Fibroblast of lung (primary cell): ENCODE data around the gene B2M. TPM values are rescaled to one million over a fixed set of nuclear protein-coding genes. Genes with fewer than 3 reads are reported as not detected.

ENCODE experiments used
- DNase-seq, 2 donors: peaks; one replicate each; pipeline versions ENCODE4 v3.0.0 to v3.0.0-alpha.2; 2010; ENCODE audit warnings: low read depth in 2 of 2
- H2AFZ ChIP-seq: 2 replicates; pipeline ENCODE4 v1.5.1; 2012; ENCODE audit warnings: low read length, control low read depth, inconsistent platforms
- H3K27ac ChIP-seq: 2 replicates; pipeline ENCODE4 v1.5.1; 2011; ENCODE audit warnings: low read length, control low read depth; ENCODE audit not compliant: insufficient read depth
- H3K27me3 ChIP-seq: 2 replicates; pipeline ENCODE4 v1.5.1; 2011; ENCODE audit warnings: mild to moderate bottlenecking, low read length; ENCODE audit not compliant: control insufficient read depth, insufficient read depth
- H3K36me3 ChIP-seq: 2 replicates; pipeline ENCODE4 v1.5.1; 2011; ENCODE audit warnings: low read length; ENCODE audit not compliant: control insufficient read depth, insufficient read depth
- H3K4me1 ChIP-seq: 2 replicates; pipeline ENCODE4 v1.5.1; 2011; ENCODE audit warnings: low read length; ENCODE audit not compliant: control insufficient read depth, insufficient read depth; ENCODE audit errors: extremely low read depth
- H3K4me2 ChIP-seq: 2 replicates; pipeline ENCODE4 v1.5.1; 2011; ENCODE audit warnings: low read length, control low read depth; ENCODE audit not compliant: insufficient read depth; ENCODE audit errors: extremely low read depth
- H3K4me3 ChIP-seq, 4 experiments: fragments of 200-600 bp in 1 of 4; sonication (generic) in 1 of 4; replicated peaks in 1 of 4; 2 replicates each; pipeline ENCODE4 v1.5.1; 2011 to 2016; ENCODE audit warnings: low read length in 4 of 4, low read depth in 3 of 4, mild to moderate bottlenecking in 3 of 4, control low read depth in 2 of 4, inconsistent platforms in 1 of 4, mixed read lengths in 1 of 4; ENCODE audit not compliant: insufficient read depth in 1 of 4; ENCODE audit errors: control extremely low read depth in 1 of 4
- H3K79me2 ChIP-seq: 2 replicates; pipeline ENCODE4 v1.5.1; 2012; ENCODE audit warnings: mild to moderate bottlenecking, low read length, inconsistent platforms; ENCODE audit not compliant: control insufficient read depth, insufficient read depth
- H3K9ac ChIP-seq: 2 replicates; pipeline ENCODE4 v1.5.1; 2011; ENCODE audit warnings: mild to moderate bottlenecking, low read length, control low read depth; ENCODE audit not compliant: insufficient read depth
- H3K9me3 ChIP-seq: 2 replicates; pipeline ENCODE4 v1.5.1; 2012; ENCODE audit warnings: low read depth, low read length; ENCODE audit not compliant: control insufficient read depth, insufficient read depth
- H4K20me1 ChIP-seq: 2 replicates; pipeline ENCODE4 v1.5.1; 2011; ENCODE audit warnings: low read length; ENCODE audit not compliant: control insufficient read depth, insufficient read depth; ENCODE audit errors: extremely low read depth
- EZH2 ChIP-seq: IDR thresholded peaks from 2 replicates; pipeline ENCODE4 v1.5.1; 2012; ENCODE audit warnings: low read length, control low read depth, mild to moderate bottlenecking; ENCODE audit errors: missing control alignments
- polyA plus RNA-seq, 2 donors: library from polyadenylated mRNA; depleted of rRNA in 1 of 2; stranded (reverse) in 1 of 2; unstranded in 1 of 2; fragments of >200 nt; gene quantifications; 2 replicates each; pipeline ENCODE4 v1.2.1, GENCODE V29; 2011 to 2012; ENCODE audit warnings: missing spikeins in 1 of 2
- total RNA-seq: library from RNA; depleted of rRNA; stranded (reverse); fragments of >200 nt; gene quantifications from 2 replicates; pipeline ENCODE4 v1.2.1, GENCODE V29; 2014
- TF ChIP-seq, protein P1 (sequence below), 2 donors: IDR thresholded peaks in 1 of 2; conservative IDR thresholded peaks in 1 of 2; 1 replicate in 1 of 2; 2 replicates in 1 of 2; pipeline ENCODE4 v1.5.1; 2011 to 2012; ENCODE audit warnings: low read length in 2 of 2, control low read depth in 1 of 2, inconsistent platforms in 1 of 2, low read depth in 1 of 2, mild to moderate bottlenecking in 1 of 2

Gene B2M
- total and polyA plus RNA-seq, 2 donors (not counting 1 experiment from before 2014, with no cell fraction given), result 2,942 to 13,303 TPM

DNA sequence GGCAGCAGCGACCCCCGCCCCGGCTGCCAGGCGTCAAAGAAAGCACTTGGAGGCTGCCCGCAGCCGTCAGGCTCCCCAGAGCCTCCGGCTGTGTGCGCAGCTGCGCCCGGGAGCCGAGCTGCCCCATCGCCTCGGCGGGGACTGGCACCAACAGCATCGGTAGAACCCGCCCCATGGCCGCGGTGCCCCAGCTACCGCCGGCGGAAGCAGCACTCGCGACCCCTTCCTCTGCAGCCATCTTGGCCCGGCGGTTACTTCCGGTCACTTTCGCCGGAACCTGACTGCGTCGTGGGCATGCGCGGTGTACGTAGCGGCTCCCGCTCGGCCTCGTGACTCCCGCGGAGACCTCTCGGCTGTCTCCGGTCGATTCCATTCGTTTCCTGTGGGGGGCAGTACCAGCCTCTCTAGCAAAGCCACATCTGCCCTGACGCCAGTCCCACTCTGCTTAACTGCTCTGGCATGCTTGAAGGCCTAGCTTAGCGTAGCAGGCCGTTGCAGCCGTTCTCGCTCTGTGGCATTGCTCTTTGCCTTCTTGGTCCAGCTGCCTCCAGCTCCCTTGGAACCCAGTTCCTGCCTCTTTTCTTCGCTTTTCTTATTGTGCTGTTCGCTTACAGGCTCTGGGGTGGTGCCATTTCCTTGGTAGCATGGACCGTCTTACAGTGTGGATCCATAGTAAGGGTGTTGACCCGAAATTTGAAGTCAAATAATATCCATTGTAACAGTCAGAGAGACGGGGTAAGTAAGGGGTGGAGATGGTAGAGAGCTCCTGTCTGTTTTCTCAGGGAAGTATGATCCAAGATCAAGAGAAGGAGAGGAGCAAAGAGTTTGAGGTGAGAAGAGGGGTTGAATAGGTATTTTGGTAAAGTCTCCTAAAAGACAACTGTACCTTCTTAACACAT lies 47.7 kb upstream of the B2M start, which contains the start of gene SPG11:
Gene SPG11, minus strand, starts transcription at position 253 of the 899 bp plus-strand sequence. Its CDS starts 15 bp downstream, at position 238.
- H3K4me3 ChIP-seq, result peak within 1 kb of the TSS; percentile 94 to 99 (median 98)
- DNase-seq, result peak; percentile 96 to 98
- H3K4me2 ChIP-seq, result peak within 1 kb of the TSS; percentile 76
- no peaks in the 10 kb centered on the region for H3K4me1 ChIP-seq
- peak within 1 kb of the TSS; percentile 94 for H3K27ac ChIP-seq
- no peaks in the 10 kb centered on the region for H3K27me3 ChIP-seq
- peak within 1 kb of the TSS; percentile 96 for H3K9ac ChIP-seq
- H4K20me1 ChIP-seq, result no peaks in the 10 kb centered on the region
- peaks cover 24% of the 10 kb centered on the region for H3K79me2 ChIP-seq
- TF ChIP-seq, protein P1, sequence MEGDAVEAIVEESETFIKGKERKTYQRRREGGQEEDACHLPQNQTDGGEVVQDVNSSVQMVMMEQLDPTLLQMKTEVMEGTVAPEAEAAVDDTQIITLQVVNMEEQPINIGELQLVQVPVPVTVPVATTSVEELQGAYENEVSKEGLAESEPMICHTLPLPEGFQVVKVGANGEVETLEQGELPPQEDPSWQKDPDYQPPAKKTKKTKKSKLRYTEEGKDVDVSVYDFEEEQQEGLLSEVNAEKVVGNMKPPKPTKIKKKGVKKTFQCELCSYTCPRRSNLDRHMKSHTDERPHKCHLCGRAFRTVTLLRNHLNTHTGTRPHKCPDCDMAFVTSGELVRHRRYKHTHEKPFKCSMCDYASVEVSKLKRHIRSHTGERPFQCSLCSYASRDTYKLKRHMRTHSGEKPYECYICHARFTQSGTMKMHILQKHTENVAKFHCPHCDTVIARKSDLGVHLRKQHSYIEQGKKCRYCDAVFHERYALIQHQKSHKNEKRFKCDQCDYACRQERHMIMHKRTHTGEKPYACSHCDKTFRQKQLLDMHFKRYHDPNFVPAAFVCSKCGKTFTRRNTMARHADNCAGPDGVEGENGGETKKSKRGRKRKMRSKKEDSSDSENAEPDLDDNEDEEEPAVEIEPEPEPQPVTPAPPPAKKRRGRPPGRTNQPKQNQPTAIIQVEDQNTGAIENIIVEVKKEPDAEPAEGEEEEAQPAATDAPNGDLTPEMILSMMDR (conservative IDR thresholded peaks at IDR 0.05 in 1 of 2, IDR thresholded peaks at IDR 0.05 in 1 of 2; ENCODE audit: low read depth in 1 of 2, low read length in 2 of 2), result peak; percentile 75 to 82
- no peak for TF ChIP-seq EZH2
- peak within 1 kb of the TSS; percentile 89 for H2AFZ ChIP-seq
- peaks cover 2% of the 10 kb centered on the region for H3K36me3 ChIP-seq
- no peaks in the 10 kb centered on the region for H3K9me3 ChIP-seq

DNA sequence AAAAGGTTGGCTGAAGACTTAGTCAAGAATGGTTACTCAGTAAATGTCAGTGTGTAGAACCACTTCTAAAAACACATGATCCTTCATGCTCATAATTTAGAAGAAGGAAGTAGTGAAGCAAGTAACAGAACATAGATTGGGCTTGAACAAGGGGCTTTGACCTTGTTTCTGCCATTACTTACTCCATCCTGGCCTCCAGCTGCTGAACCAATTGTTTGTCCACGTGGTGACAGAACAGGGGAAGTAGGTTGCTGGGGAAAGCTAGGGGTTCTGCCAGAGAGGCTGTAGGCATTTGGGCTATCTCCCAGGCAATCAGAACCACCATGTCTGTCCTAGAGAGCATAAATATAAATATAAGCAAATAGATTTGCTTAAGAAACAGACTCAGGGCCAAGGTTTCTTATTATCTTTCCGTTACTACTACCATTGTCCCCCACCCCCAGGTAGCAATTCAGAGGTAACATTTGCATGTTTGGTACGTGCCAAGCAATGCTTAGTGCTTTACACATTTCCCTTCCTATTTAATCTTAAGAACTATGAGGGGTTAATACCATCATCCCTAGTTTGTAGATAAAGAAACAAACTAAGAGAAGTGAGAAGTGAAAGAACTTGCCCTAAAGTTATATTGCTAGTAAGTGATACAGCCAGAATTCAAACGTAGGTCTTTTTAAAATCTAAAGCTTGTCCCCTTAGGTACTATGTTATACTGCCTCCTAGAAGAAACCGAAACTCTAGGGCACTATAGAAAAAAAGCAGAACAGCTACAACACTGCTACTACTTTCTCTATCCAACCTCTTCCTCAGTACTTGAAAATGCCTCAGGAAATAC lies 44.9 kb upstream of the B2M start:
- no peaks in the 10 kb centered on the region for H3K9me3 ChIP-seq
- H3K36me3 ChIP-seq, result no peaks in the 10 kb centered on the region
- no peaks in the 10 kb centered on the region for H4K20me1 ChIP-seq
- H3K4me1 ChIP-seq, result no peaks in the 10 kb centered on the region
- peaks cover 16% of the 10 kb centered on the region for H3K79me2 ChIP-seq
- no peak overlapping the region for H3K4me2 ChIP-seq
- no peak for DNase-seq
- TF ChIP-seq, protein P1 (conservative IDR thresholded peaks at IDR 0.05 in 1 of 2, IDR thresholded peaks at IDR 0.05 in 1 of 2; ENCODE audit: low read depth in 1 of 2, low read length in 2 of 2), result no peak
- TF ChIP-seq EZH2, result no peak
- no peak overlapping the region for H3K27ac ChIP-seq
- H2AFZ ChIP-seq, result no peak overlapping the region
- H3K9ac ChIP-seq, result no peak overlapping the region
- H3K27me3 ChIP-seq, result peaks cover 2% of the 10 kb centered on the region
- no peak overlapping the region for H3K4me3 ChIP-seq

DNA sequence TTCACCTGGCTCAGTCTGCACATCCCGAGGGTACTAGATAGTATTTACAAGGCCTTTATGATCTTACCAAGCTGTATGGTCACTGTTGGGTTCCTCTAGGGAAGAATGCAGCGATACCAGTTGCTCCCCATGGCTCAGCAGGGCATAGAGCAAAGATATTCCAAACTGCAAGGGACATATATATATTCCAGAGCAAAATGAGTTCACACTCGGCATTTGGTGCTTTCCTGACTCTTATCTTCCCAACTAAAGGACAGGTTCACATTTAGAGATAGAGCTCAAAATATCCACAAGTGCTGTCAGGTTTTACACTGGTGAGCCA lies 44.3 kb upstream of the B2M start:
- Histone ChIP-seq H3K27me3 (peaks cover 3% of the 10 kb centered on the region), H3K4me1 (no peaks in the 10 kb centered on the region), H3K9me3 (no peaks in the 10 kb centered on the region), H3K4me3 (no peak overlapping the region), H3K4me2 (no peak overlapping the region), H3K79me2 (peaks cover 14% of the 10 kb centered on the region), H4K20me1 (no peaks in the 10 kb centered on the region), H3K27ac (no peak overlapping the region), H3K9ac (no peak overlapping the region), H2AFZ (no peak overlapping the region), H3K36me3 (no peaks in the 10 kb centered on the region)
- TF ChIP-seq, protein P1 (conservative IDR thresholded peaks at IDR 0.05 in 1 of 2, IDR thresholded peaks at IDR 0.05 in 1 of 2; ENCODE audit: low read depth in 1 of 2, low read length in 2 of 2), result no peak
- TF ChIP-seq EZH2, result no peak
- no peak for DNase-seq
